Gastroesophageal sphincter (tissue), 4 donors: ENCODE data around the gene TMEM238. TPM values are rescaled to one million over a fixed set of nuclear protein-coding genes. Genes with fewer than 3 reads are reported as not detected.

Experiments used
- ATAC-seq: fragments of 150-250 bp; one replicate; pipeline ENCODE4 v1.9.1; 2016; ENCODE audit warnings: mild to moderate bottlenecking, moderate library complexity
- H3K27ac ChIP-seq, 4 donors: fragments of 200-600 bp; sonication (generic) in 3 of 4; 1 replicate in 3 of 4; 2 replicates in 1 of 4; pipeline ENCODE4 v1.5.1; 2016 to 2019
- H3K27me3 ChIP-seq: fragments of 200-600 bp; sonication (generic); one replicate; pipeline ENCODE4 v1.5.1; 2019
- H3K36me3 ChIP-seq, 2 donors: fragments of 200-600 bp; sonication (generic); one replicate each; pipeline ENCODE4 v1.5.1; 2019; ENCODE audit warnings: control low read depth in 1 of 2
- H3K4me1 ChIP-seq, 3 donors: fragments of 200-600 bp; sonication (generic); 1 replicate in 2 of 3; 2 replicates in 1 of 3; pipeline ENCODE4 v1.5.1; 2016 to 2019; ENCODE audit warnings: control low read depth in 2 of 3
- H3K4me3 ChIP-seq, 2 donors: fragments of 200-600 bp; sonication (generic); one replicate each; pipeline ENCODE4 v1.5.1; 2019; ENCODE audit warnings: mild to moderate bottlenecking in 1 of 2, moderate library complexity in 1 of 2
- H3K9me3 ChIP-seq, 3 donors: fragments of 200-600 bp; sonication (generic); one replicate each; pipeline ENCODE4 v1.5.1; 2017 to 2019; ENCODE audit warnings: control low read depth in 2 of 3
- CTCF ChIP-seq, 4 experiments: fragments of 200-600 bp in 2 of 4; fragments of 450-650 bp in 2 of 4; sonication (generic) in 1 of 4; IDR thresholded peaks; one replicate each; pipeline ENCODE4 v1.5.1; 2017 to 2019; ENCODE audit warnings: antibody characterized with exemption in 4 of 4, mild to moderate bottlenecking in 2 of 4, moderate library complexity in 2 of 4
- EP300 ChIP-seq: sonication (generic); formaldehyde crosslinking; IDR thresholded peaks from one replicate; pipeline ENCODE4 v1.6.1; 2017; ENCODE audit warnings: antibody characterized with exemption, mild to moderate bottlenecking
- POLR2A ChIP-seq, 2 donors: fragments of 450-650 bp; IDR thresholded peaks; one replicate each; pipeline ENCODE4 v1.6.1; 2017; ENCODE audit warnings: antibody characterized with exemption in 2 of 2, mild to moderate bottlenecking in 2 of 2, moderate library complexity in 1 of 2
- POLR2AphosphoS5 ChIP-seq: sonication (generic); formaldehyde crosslinking; IDR thresholded peaks from one replicate; pipeline ENCODE4 v1.6.1; 2017; ENCODE audit warnings: antibody characterized with exemption
- WGBS, 2 donors: methylation state at CpG; one replicate each; pipeline ENCODE4 v1.1.5; 2018; ENCODE audit warnings: low coverage in 1 of 2; 5-methylcytosine and 5-hydroxymethylcytosine counted together
- total RNA-seq, 4 donors: library from RNA; depleted of rRNA; stranded (reverse); fragments of >200 nt; gene quantifications; one replicate each; pipeline ENCODE4 v1.1.0, GENCODE V29; 2016

TMEM238 gene
- total RNA-seq, 4 donors from 2014 or later = 1.6 to 6.0 TPM; not detected in 2

GRCh38 chr19:55353803-55354697, 30.0 kb downstream of the TMEM238 start:
- no peak for TF ChIP-seq EP300
- peak; percentile 88 for ATAC-seq
- H3K36me3 ChIP-seq = no peaks in the 10 kb centered on the region
- WGBS, 2 donors = 5% methylated on average over 10 of the region's 72 CpGs; no CpG with 5 or more reads in 1 of the 2 donors
- peak overlapping the region in 1 of 2 donors; percentile 45 for H3K4me3 ChIP-seq
- no peak overlapping the region for H3K27ac ChIP-seq
- no peaks in the 10 kb centered on the region for H3K9me3 ChIP-seq
- peaks cover 0 to 26% (median 17%) of the 10 kb centered on the region in 3 donors for H3K4me1 ChIP-seq
- peaks cover 88% of the 10 kb centered on the region for H3K27me3 ChIP-seq

GRCh38 chr19:55353356-55353802, 30.7 kb downstream of the TMEM238 start:
- TF ChIP-seq EP300 (no peak), CTCF (IDR thresholded peaks at IDR 0.05) (no peak), POLR2A (IDR thresholded peaks at IDR 0.05) (no peak), POLR2AphosphoS5 (no peak)
- Histone ChIP-seq H3K27ac (no peak overlapping the region), H3K36me3 (no peaks in the 10 kb centered on the region), H3K9me3 (no peaks in the 10 kb centered on the region), H3K27me3 (peaks cover 89% of the 10 kb centered on the region), H3K4me1 (peaks cover 0 to 26% (median 17%) of the 10 kb centered on the region in 3 donors), H3K4me3 (peak overlapping the region in 1 of 2 donors; percentile 45)
- ATAC-seq = no peak
- 6% methylated on average over 3 of the region's 24 CpGs; no CpG with 5 or more reads in 1 of the 2 donors for WGBS, 2 donors

GRCh38 chr19:55352549-55353145, 31.4 kb downstream of the TMEM238 start:
- TF ChIP-seq POLR2A (IDR thresholded peaks at IDR 0.05) = no peak
- TF ChIP-seq POLR2AphosphoS5 = no peak
- no peak for TF ChIP-seq EP300
- no peak for TF ChIP-seq CTCF (IDR thresholded peaks at IDR 0.05)
- H3K4me1 ChIP-seq = peaks cover 0 to 30% (median 17%) of the 10 kb centered on the region in 3 donors
- no peak for ATAC-seq
- 63 to 69% methylated on average over 11 to 18 of the region's 25 CpGs for WGBS, 2 donors
- no peaks in the 10 kb centered on the region for H3K9me3 ChIP-seq
- peaks cover 84% of the 10 kb centered on the region for H3K27me3 ChIP-seq
- peaks cover 0 to 6% of the 10 kb centered on the region in 2 donors for H3K36me3 ChIP-seq
- H3K4me3 ChIP-seq = no peak overlapping the region
- no peak overlapping the region for H3K27ac ChIP-seq

- no peak for TF ChIP-seq POLR2A (IDR thresholded peaks at IDR 0.05)
- no peak for TF ChIP-seq EP300
- TF ChIP-seq POLR2AphosphoS5 = no peak
- TF ChIP-seq CTCF (IDR thresholded peaks at IDR 0.05) = no peak
- no CpG with 5 or more reads among the region's 6 CpGs for WGBS, 2 donors
- no peak for ATAC-seq
- Histone ChIP-seq H3K36me3 (peaks cover 0 to 12% of the 10 kb centered on the region in 2 donors), H3K27me3 (peaks cover 79% of the 10 kb centered on the region), H3K9me3 (no peaks in the 10 kb centered on the region), H3K4me1 (peaks cover 0 to 36% (median 17%) of the 10 kb centered on the region in 3 donors), H3K4me3 (no peak overlapping the region), H3K27ac (no peak overlapping the region)
Observed at GRCh38 chr19:55352040-55352439, 32.1 kb downstream of the TMEM238 start.

GRCh38 chr19:55350620-55351315, 33.3 kb downstream of the TMEM238 start:
- H3K36me3 ChIP-seq = peaks cover 0 to 22% of the 10 kb centered on the region in 2 donors
- TF ChIP-seq EP300 (no peak), POLR2AphosphoS5 (no peak), POLR2A (IDR thresholded peaks at IDR 0.05) (no peak), CTCF (IDR thresholded peaks at IDR 0.05) (no peak)
- 64 to 85% methylated on average over 7 to 9 of the region's 11 CpGs for WGBS, 2 donors
- no peak overlapping the region for H3K4me3 ChIP-seq
- no peak overlapping the region for H3K27ac ChIP-seq
- no peaks in the 10 kb centered on the region for H3K9me3 ChIP-seq
- H3K27me3 ChIP-seq = peaks cover 67% of the 10 kb centered on the region
- no peak for ATAC-seq
- peaks cover 0 to 44% (median 17%) of the 10 kb centered on the region in 3 donors for H3K4me1 ChIP-seq
